Neural cell (in vitro differentiated cells): ENCODE measurements around the gene BAG5. TPM values are rescaled to one million over a fixed set of nuclear protein-coding genes. Genes with fewer than 3 reads are reported as not detected.

Experiments
- H2AFZ ChIP-seq: fragments of 200-600, 300-800 bp; sonication (generic), shearing (Covaris generic); 2 replicates; pipeline ENCODE4 v1.6.0; 2014; ENCODE audit warnings: low read depth, mild to moderate bottlenecking, antibody characterized with exemption, low read length, moderate library complexity
- H3F3A ChIP-seq: fragments of 200-600 bp; shearing (Covaris generic); 2 replicates; pipeline ENCODE4 v1.6.1; 2016; ENCODE audit warnings: mild to moderate bottlenecking, moderate library complexity, mixed read lengths, antibody characterized with exemption, low read length; ENCODE audit not compliant: insufficient read depth, poor library complexity, severe bottlenecking
- H3K27ac ChIP-seq: fragments of 200-600, 300-800 bp; sonication (generic), shearing (Covaris generic); 2 replicates; pipeline ENCODE4 v1.5.1; 2014; ENCODE audit warnings: mild to moderate bottlenecking, low read length, moderate library complexity
- H3K27me3 ChIP-seq: fragments of 300-800, 200-600 bp; sonication (generic), shearing (Covaris generic); 2 replicates; pipeline ENCODE4 v1.6.0; 2014; ENCODE audit warnings: mild to moderate bottlenecking, low read depth, low read length, moderate library complexity; ENCODE audit not compliant: insufficient read depth
- H3K36me3 ChIP-seq: fragments of 300-800, 200-600 bp; sonication (generic), shearing (Covaris generic); 2 replicates; pipeline ENCODE4 v1.5.1; 2014; ENCODE audit warnings: mild to moderate bottlenecking, antibody characterized with exemption, low read length, moderate library complexity; ENCODE audit not compliant: insufficient read depth
- H3K4me2 ChIP-seq: fragments of 300-800, 200-600 bp; sonication (generic), shearing (Covaris generic); 2 replicates; pipeline ENCODE4 v1.6.0; 2014; ENCODE audit warnings: mild to moderate bottlenecking, low read length
- H3K4me3 ChIP-seq: fragments of 300-800, 200-600 bp; sonication (generic), shearing (Covaris generic); 2 replicates; pipeline ENCODE4 v1.5.1; 2014; ENCODE audit warnings: mild to moderate bottlenecking, low read length, moderate library complexity
- H3K79me2 ChIP-seq: fragments of 200-600 bp; shearing (Covaris generic); replicated peaks from 2 replicates; pipeline ENCODE4 v1.6.0; 2014; ENCODE audit warnings: mild to moderate bottlenecking, low read length, moderate library complexity; ENCODE audit not compliant: insufficient read depth
- H3K9ac ChIP-seq: fragments of 300-800, 200-600 bp; sonication (generic), shearing (Covaris generic); 2 replicates; pipeline ENCODE4 v1.6.1; 2016; ENCODE audit warnings: mild to moderate bottlenecking, low read length, mixed read lengths
- H3K9me2 ChIP-seq: fragments of 200-600 bp; shearing (Covaris generic); 2 replicates; pipeline ENCODE4 v1.6.1; 2016; ENCODE audit warnings: mild to moderate bottlenecking, low read length, mixed read lengths; ENCODE audit not compliant: insufficient read depth
- H3K9me3 ChIP-seq: fragments of 200-600, 300-800 bp; sonication (generic), shearing (Covaris generic); 2 replicates; pipeline ENCODE4 v1.6.1; 2016; ENCODE audit warnings: mild to moderate bottlenecking, mixed run types, low read length, moderate library complexity, mixed read lengths
- H4K20me1 ChIP-seq: fragments of 200-600 bp; shearing (Covaris generic); 2 replicates; pipeline ENCODE4 v1.6.1; 2016; ENCODE audit warnings: mild to moderate bottlenecking, mixed run types; ENCODE audit not compliant: insufficient read depth
- EP300 ChIP-seq: fragments of 450-650 bp; conservative IDR thresholded peaks from 2 replicates; pipeline ENCODE4 v1.6.1; 2014; ENCODE audit warnings: antibody characterized with exemption, mild to moderate bottlenecking, moderate library complexity; ENCODE audit not compliant: poor library complexity, severe bottlenecking
- EZH2 ChIP-seq: fragments of 200-600, 300-800 bp; shearing (Covaris generic), sonication (generic); IDR thresholded peaks from 2 replicates; pipeline ENCODE4 v1.6.1; 2014; ENCODE audit warnings: antibody characterized with exemption, low read length, borderline replicate concordance, mild to moderate bottlenecking; ENCODE audit not compliant: insufficient read depth, poor library complexity, severe bottlenecking
- MXI1 ChIP-seq: fragments of 450-650 bp; conservative IDR thresholded peaks from 2 replicates; pipeline ENCODE4 v1.6.1; 2014; ENCODE audit warnings: antibody characterized with exemption, mild to moderate bottlenecking; ENCODE audit not compliant: poor library complexity, severe bottlenecking
- POLR2AphosphoS5 ChIP-seq: IDR thresholded peaks from 2 replicates; pipeline ENCODE4 v1.6.1; 2012
- RAD21 ChIP-seq: fragments of 450-650 bp; conservative IDR thresholded peaks from 2 replicates; pipeline ENCODE4 v1.6.1; 2014; ENCODE audit warnings: antibody characterized with exemption, mild to moderate bottlenecking, moderate library complexity
- SMC3 ChIP-seq: fragments of 450-650 bp; conservative IDR thresholded peaks from 2 replicates; pipeline ENCODE4 v1.6.1; 2014; ENCODE audit warnings: antibody characterized with exemption, mild to moderate bottlenecking, moderate library complexity; ENCODE audit not compliant: poor library complexity
- TAF1 ChIP-seq: IDR thresholded peaks from 2 replicates; pipeline ENCODE4 v1.6.1; 2012; ENCODE audit warnings: low read depth
- polyA plus RNA-seq: library from polyadenylated mRNA; depleted of rRNA; stranded (reverse); fragments of >200 nt; gene quantifications from 2 replicates; pipeline ENCODE4 v1.2.3, GENCODE V29; 2014
- TF ChIP-seq, protein P1 (sequence below): fragments of 450-650 bp; IDR thresholded peaks from 2 replicates; pipeline ENCODE4 v1.5.1; 2014; ENCODE audit warnings: antibody characterized with exemption, mild to moderate bottlenecking, moderate library complexity; ENCODE audit not compliant: poor library complexity, severe bottlenecking
- TF ChIP-seq, protein P2 (sequence below): IDR thresholded peaks from 2 replicates; pipeline ENCODE4 v1.6.1; 2012; ENCODE audit warnings: borderline replicate concordance

Gene BAG5
- polyA plus RNA-seq, 1 donor from 2014 or later: 25.5 TPM

DNA sequence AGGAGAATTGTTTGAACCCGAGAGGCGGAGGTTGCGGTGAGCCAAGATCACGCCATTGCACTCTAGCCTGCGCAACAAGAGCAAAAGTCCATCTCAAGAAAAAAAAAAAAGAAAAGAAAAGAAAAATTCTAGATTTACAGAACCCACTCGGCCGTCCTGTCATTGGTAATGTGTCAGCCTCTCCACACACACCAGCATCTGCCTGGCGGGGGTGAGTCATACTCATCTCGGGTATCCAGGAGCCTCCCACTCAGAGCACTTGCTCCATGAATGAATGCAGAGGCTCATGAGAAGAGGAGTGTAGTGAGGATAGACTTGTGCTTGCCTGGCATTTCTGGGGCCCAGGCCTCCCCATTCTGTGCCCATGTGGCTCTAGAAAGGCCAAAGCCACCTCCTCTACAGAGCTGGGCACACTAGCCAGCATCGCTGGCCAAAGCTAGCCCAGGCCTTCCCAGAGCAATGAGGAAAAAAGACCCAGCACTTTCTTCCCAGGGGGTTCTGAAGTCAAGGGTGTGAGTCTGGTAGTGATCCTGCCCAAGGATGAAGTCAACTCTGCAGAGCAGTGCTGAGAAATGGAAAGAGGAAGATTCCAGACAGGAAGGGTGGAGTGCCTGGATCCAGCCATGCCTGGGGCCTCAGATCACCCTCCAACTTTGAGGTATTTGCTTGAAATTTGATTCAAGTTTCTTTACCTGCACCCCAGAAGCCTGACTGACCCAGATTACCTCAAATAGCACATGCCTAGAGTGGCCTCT, 35.3 kb upstream of the BAG5 start:
- Histone ChIP-seq H3K4me3 (no peak overlapping the region), H3K79me2 (no peaks in the 10 kb centered on the region), H3K27ac (no peak overlapping the region), H3K9me3 (no peaks in the 10 kb centered on the region), H4K20me1 (no peaks in the 10 kb centered on the region), H3F3A (peaks cover 4% of the 10 kb centered on the region), H3K9me2 (no peaks in the 10 kb centered on the region), H2AFZ (no peak overlapping the region), H3K9ac (no peak overlapping the region), H3K27me3 (no peaks in the 10 kb centered on the region), H3K4me2 (no peak overlapping the region), H3K36me3 (no peaks in the 10 kb centered on the region)
- TF ChIP-seq, protein P1, sequence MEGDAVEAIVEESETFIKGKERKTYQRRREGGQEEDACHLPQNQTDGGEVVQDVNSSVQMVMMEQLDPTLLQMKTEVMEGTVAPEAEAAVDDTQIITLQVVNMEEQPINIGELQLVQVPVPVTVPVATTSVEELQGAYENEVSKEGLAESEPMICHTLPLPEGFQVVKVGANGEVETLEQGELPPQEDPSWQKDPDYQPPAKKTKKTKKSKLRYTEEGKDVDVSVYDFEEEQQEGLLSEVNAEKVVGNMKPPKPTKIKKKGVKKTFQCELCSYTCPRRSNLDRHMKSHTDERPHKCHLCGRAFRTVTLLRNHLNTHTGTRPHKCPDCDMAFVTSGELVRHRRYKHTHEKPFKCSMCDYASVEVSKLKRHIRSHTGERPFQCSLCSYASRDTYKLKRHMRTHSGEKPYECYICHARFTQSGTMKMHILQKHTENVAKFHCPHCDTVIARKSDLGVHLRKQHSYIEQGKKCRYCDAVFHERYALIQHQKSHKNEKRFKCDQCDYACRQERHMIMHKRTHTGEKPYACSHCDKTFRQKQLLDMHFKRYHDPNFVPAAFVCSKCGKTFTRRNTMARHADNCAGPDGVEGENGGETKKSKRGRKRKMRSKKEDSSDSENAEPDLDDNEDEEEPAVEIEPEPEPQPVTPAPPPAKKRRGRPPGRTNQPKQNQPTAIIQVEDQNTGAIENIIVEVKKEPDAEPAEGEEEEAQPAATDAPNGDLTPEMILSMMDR: no peak
- TF ChIP-seq RAD21 (no peak), EZH2 (no peak), POLR2AphosphoS5 (no peak), MXI1 (no peak), TAF1 (no peak), EP300 (no peak), SMC3 (no peak)
- TF ChIP-seq, protein P2, sequence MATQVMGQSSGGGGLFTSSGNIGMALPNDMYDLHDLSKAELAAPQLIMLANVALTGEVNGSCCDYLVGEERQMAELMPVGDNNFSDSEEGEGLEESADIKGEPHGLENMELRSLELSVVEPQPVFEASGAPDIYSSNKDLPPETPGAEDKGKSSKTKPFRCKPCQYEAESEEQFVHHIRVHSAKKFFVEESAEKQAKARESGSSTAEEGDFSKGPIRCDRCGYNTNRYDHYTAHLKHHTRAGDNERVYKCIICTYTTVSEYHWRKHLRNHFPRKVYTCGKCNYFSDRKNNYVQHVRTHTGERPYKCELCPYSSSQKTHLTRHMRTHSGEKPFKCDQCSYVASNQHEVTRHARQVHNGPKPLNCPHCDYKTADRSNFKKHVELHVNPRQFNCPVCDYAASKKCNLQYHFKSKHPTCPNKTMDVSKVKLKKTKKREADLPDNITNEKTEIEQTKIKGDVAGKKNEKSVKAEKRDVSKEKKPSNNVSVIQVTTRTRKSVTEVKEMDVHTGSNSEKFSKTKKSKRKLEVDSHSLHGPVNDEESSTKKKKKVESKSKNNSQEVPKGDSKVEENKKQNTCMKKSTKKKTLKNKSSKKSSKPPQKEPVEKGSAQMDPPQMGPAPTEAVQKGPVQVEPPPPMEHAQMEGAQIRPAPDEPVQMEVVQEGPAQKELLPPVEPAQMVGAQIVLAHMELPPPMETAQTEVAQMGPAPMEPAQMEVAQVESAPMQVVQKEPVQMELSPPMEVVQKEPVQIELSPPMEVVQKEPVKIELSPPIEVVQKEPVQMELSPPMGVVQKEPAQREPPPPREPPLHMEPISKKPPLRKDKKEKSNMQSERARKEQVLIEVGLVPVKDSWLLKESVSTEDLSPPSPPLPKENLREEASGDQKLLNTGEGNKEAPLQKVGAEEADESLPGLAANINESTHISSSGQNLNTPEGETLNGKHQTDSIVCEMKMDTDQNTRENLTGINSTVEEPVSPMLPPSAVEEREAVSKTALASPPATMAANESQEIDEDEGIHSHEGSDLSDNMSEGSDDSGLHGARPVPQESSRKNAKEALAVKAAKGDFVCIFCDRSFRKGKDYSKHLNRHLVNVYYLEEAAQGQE: no peak

DNA sequence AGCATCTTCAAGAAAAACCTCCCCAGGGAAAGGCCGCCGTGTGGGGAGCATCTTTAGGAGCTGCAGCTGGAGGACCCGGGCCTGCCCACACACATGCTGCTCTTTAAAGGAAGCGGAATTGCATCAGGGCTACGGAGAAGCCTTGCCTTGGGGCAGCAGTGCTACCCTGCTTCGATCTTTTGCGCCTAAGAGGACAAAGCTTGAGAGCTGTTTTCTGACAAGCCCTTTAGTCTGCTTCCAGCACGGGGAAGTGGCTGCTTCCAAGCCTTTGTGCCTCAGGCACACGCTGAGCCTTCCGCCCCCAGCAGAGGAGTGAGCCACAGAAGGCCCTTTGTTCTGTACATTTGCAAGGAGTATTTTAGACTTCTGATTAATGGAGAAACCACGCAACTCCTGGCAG, 31.8 kb upstream of the BAG5 start:
- H3K79me2 ChIP-seq: no peaks in the 10 kb centered on the region
- TF ChIP-seq RAD21: peak; percentile 9
- TF ChIP-seq EP300: no peak
- H3K27ac ChIP-seq: peak overlapping the region; percentile 66
- H3K27me3 ChIP-seq: no peaks in the 10 kb centered on the region
- H3K4me3 ChIP-seq: no peak overlapping the region
- peaks cover 4% of the 10 kb centered on the region for H3F3A ChIP-seq
- no peaks in the 10 kb centered on the region for H3K9me3 ChIP-seq
- peak overlapping the region; percentile 15 for H2AFZ ChIP-seq
- H4K20me1 ChIP-seq: no peaks in the 10 kb centered on the region
- H3K4me2 ChIP-seq: no peak overlapping the region
- no peaks in the 10 kb centered on the region for H3K36me3 ChIP-seq
- no peaks in the 10 kb centered on the region for H3K9me2 ChIP-seq
- peak overlapping the region; percentile 52 for H3K9ac ChIP-seq
